Renal cortical epithelial cell (primary cell): Measurements from ENCODE around the gene PLA2R1. TPM values are rescaled to one million over a fixed set of nuclear protein-coding genes. Genes with fewer than 3 reads are reported as not detected.

ENCODE experiments used
- DNase-seq: peaks from one replicate; pipeline ENCODE4 v3.0.0-alpha.2; 2011; ENCODE audit warnings: low read depth
- total RNA-seq: library from RNA; depleted of rRNA; stranded (reverse); fragments of >200 nt; gene quantifications from 2 replicates; pipeline ENCODE4 v1.2.3, GENCODE V29; 2014

PLA2R1 gene
- 10.2 and 17.8 TPM in 2 replicates for total RNA-seq

DNA sequence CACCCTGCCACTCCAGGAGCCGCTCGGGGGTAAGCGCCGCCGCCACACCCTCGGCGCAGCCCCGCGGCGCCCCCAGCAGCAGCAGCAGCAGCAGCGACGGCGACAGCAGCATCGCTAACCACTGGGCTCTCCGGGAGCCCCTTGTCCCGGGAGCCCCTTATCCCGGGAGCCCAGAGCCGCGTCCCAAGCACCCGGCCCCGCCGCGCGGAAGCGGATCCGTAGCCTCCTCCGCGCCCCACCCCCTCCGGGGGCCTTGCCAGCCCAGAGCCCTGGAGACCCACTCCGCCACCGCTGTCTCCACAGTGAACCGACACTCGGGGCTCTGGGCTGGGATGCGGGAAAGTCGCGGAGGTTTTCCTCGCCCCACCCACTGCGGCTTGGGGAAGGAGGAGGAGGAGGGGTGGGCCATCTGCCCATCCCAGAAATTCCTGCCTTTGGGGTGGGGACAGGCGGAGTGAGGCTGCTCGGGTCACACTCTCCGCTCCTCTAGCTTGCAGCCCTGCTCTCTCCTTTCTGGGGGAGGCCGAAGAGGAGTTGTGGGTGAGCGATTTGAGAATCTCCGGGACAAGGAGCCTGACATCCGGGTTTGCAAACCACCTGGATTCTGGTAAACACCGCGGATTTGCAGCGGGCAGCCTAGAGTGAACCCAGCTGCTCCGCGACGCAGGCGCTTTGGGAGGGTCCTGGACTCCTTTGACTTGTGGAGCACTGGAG lies at the start of gene PLA2R1:
TSS of gene PLA2R1 (minus strand) at position 324 of the 714 bp plus-strand sequence. CDS start at position 112, 212 bp downstream.
- peak; percentile 20 for DNase-seq

DNA sequence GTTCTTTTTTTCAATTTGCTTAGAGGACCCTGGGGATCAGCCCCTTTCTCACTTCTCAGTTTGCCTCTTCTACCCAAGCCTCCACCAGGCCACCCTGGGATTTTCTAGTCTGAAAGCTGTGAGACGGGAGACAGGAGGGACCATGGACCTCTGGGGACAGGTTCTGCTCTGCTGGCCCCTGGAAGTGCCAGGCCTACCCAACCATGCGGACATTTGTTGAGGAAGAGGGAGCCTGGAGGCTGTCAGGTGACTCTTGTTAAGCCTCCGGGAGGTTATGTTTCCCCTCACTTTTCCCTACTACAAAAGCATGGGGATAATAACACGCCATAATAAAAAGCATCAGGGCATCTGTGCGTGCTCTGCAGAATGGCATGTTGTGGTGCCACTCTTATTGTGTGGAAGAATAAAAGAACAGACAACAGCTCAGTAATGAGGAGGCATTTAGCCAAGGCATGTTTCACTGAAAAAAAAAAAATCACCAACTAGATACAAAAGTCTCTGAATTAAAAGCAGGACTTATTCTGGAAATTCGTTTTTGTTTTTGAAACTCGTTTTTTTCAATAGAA lies 48.3 kb upstream of the PLA2R1 start:
- no peak for DNase-seq

DNA sequence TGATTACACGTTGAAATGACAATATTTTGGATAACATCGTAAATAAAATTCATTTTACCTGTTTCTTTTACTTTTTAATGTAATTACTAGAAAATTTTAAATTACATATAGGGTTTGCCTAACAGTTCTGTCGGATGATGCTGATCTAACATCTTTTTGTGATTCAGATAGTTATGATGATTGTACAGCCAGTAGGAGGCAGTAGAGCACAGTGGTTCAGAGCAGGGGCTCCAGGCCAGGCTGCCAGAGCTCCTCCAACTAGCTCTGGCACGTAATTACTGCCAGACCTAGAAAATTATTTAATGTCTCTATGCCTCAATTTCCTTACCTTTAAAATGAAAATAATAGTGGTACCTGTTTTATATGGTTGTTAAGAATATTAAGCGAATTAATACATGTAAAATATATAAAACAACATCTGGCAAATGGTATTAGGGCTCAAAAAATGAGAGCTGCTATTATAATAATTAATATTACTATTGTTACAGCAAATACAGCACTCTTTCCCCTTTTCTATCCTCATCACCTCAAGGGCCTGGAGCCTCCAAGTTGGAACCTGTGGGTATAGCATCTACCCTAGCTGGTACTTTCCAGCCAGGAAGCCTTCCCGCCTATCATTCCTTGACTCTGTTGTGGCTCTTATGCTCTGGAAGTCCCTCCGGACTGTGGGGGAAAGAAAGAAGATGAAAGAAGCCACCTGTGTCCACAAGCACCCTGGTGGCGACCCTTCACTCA lies 47.7 kb upstream of the PLA2R1 start:
- DNase-seq = peak; percentile 74

DNA sequence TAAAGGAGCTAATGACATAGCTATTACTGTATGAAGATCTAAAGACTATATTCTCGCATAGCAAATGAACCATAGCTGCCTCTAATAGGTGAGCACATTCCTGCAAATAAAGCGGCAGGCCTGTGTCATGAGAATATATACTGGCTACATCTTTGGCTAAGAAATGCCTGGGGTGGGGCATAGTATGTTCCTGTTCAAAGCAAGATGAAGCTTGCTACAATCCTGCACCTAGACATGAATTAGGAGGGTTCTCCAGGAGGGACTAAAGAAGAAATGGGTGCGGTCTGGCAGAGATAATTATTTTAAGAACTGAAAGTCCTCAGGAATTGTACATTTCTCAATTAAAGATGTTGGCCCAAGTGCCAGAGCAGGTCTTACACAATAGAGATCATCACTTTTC lies 46.8 kb upstream of the PLA2R1 start:
- DNase-seq = no peak

DNA sequence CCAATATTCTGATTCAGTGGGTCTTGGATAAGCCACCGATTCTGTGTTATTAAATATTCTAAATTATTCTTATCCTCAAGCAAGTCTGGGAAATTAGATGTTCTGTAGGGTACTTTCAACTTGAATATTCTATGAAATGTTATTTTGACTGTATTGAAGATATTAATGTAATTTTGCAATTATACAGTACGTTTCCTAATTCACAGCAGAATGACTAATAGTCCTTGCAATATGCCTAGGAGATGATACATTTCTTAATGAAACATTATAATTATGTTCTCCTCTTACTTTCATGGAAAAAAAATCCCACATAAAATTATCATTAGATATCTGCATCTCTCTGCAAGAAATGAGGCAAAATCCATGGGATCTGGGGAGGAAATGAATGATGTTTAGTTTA lies 46.2 kb upstream of the PLA2R1 start:
- no peak for DNase-seq

DNA sequence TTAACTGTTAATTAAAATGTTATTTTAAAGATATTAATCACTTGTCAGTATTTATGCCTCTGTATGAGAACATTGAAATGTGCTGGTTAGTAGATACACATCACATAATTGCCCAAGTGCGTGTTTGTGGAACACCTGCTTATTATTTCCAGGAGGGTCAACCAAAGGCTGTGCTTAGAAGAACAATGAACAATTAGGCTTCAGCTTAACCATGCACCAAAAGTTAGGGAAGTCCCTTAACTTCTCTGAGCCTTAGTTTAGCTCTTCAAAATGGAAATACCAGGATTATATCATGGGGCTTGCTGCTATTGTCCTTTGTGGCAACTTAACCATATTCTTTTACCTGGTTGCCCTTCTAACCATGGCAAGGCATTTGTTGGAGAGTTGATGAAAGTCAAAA lies 43.0 kb upstream of the PLA2R1 start:
- no peak for DNase-seq

DNA sequence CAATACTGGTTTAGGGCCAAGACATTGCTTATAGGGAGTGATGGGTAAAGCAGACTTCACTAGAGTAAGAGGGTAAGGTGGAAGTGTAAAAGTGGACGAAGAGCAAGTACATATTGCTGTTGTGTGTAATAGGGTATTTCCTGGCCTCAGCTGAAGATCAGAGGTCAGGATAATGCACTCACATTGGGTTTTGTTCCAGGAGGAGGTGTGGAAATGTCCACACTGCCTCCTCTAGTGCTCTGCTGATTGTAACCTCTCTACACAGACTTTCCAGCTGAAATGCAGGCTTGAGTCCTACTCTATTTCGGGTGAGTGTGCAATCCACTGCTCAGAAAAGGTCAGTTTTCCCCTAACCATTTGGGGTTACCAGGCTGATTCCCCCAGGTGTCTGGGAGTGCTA lies 41.7 kb upstream of the PLA2R1 start:
- DNase-seq = no peak

DNA sequence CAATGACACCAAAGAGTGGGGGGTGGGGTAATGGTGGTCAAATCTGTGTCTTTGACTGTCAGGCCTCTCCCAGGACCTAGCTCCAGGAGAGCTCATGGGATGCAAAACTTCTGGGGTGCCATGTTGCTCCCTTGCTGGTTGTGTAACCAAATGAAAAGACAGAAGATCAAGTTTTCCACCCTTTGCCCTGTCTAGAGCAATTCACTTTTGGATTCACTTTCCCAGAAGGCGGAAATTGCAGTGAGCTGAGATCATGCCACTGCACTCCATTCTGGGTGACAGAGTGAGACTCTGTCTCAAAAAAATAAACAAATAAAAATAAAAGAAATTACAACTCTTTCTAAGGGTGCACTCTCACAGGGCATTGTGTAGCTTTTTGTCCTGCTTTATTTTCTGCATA lies 34.9 kb upstream of the PLA2R1 start:
- no peak for DNase-seq

DNA sequence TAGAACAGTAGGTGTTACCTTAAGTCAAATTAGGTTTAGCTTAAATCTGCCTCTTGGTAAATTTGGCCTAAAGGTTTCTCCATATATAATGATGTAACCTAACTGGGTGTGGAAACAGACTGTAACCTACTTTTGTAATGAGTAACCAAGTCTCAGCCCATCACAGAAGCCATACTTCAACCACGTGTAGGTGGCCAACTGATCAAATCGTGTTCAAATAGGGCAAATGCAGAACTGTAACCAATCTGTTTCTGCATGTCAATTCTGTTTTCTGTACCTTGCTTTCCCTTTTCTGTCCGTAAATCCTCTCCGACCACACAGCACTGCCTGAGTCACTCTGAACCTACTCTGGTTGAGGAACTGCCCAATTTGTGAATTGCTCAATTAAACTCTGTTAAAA lies 34.0 kb upstream of the PLA2R1 start:
- no peak for DNase-seq

DNA sequence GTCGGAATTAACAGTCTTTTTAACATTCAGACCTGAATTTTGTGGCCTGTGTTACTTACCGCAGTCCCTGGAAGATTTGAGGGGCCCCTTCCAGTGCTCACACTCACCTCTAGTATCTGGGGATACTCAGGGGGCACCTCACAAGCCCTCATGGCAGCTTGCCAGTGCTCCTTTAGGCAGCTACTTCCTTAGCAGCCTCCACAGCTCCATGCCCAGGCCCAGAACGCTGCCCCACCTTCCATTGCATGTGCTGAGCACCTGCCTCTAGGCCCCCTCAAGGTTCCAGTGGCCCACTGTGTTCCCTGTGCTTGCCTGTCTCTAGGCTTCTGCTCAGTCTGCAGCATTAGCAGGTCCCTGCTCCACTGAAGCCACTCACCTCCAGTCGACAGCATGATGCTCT lies 30.0 kb upstream of the PLA2R1 start:
- no peak for DNase-seq

DNA sequence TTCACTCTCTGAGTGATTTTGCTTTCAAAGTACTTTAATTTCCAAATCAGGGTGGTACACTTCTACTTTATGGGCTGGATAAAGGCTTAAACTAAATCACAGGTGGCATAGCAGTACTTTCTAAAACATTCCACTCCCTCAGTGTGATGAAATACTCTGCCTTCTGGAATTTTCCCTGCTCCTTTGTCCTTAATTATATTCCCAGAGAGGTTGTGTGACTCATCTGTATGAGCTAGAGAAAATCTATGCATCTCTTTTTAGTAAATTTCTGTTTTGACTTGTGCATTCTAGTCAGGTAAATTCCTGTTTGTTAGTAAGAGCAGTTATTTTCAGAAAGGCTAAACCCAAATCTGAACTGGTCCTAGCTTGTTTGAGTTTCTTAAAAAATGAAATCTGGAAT lies 29.0 kb upstream of the PLA2R1 start:
- DNase-seq = peak; percentile 89

DNA sequence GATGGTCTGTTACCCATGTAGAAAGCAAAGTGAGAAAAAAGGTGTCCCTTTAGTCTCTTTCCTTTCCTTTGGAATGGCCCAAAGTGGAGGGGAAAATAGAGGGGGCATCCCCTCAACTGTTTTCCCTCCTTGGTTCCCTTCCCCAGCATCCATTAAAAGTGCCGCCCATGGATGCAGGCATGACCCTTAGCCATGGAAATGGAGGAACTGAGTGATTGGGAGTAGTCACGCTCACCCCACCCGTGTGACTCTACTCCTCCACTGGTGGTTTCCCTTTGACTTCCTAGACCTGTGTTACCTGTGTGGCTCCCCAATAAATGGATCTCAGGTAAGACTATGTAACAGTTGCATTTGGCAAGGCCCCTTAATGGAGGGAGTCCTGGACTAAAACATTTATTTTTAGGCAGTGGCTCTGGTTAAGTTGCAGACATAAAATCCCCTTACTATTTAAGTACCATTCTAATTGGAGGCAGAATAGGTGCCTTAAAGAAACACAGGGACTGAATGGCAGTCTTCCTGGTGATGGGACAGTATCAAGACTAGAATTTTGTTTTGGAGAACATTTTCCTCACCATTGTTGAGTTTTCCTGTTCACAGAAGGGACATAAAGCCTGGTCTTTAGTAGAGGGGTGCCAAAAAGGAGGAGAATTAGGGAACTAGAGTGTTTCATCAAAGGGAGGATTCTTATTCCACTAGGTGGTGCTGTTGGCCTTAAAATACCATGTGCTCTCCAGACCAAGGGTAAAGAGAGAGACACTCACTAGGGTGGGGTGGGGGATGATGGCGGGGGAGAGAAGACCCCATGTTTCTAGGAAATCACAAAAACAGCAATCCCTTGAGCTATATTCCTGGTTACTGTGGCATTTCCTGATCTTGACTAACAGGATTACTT lies 25.7 kb upstream of the PLA2R1 start:
- DNase-seq = no peak

DNA sequence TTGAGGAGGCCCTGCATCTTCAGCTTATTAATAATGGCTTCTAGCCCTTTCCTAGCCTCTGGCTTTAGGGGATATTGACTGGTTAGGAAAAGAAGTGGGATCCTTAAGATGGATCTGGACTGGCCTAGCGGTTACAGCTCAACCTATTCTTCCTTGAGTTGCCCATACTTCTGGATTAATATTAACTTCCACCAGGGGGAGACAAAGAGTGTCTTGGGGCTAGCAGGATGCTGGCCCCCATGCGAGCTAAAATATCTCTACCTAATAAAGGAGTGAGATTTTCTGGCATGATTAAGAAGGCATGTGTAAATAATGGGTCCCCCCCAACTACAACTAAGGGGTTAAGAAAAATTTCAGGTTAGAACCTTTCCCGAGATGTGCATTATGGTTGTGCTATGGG lies 23.2 kb upstream of the PLA2R1 start:
- no peak for DNase-seq

DNA sequence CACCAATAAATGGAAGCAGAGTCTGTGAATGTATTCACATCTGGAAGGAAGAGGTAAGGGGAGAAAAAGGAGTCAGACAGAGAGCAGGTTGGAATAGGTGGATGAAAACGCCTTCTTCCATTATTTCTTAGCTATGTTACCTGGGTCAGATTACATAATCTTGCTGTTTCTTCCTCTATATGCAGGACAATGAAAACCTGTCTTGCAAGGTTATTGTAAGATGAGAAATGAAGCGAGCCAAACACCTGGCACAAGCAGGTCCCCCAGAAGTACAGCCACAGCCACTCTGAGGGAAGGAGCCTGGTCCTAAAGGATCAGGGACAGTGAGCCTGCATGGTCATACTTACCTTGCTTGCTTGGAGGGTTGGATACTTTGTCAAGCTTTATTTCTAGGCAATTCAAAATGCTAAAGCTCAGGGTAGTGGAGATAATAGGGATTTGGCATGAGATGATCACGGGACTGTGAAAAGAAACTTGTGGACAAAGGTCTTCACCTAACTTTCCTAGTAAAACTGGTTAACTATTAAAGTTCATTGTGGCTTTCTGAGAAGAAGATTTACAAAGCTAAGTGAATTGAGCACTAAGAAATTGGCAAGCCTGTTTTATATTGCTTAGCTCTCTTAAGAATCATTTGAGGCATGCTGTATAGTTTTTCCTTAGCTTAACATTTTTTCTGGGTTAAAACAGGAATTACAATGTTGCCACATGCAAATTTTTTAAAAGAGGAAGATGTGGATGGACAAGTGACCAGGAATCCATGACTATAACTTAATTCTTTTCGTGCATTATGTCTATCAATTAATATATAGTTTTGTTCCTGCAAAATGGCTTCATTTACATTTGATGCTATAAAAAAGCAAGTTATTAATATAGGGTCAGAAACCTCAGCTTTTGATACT lies 15.7 kb upstream of the PLA2R1 start:
- peak; percentile 57 for DNase-seq

DNA sequence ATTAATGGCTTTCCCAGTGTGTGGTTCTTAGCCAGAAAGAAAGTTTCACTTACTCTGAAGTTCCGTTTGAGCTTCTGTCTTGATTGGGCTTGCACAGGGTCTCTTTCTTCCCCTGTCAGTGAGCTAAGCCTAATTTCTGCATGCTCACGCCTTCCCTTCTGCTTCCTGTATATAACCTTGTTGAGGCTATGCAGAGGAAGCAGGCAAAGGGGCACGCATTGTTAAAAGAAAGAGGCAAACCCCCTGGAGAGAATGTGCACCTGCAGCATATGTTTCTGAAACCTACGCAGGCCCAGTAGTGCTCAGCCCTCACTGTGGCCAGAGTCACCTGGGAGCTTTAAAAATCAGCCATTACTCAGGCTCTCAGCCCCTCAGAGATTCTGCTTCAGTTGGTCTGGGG lies 14.5 kb upstream of the PLA2R1 start:
- no peak for DNase-seq

DNA sequence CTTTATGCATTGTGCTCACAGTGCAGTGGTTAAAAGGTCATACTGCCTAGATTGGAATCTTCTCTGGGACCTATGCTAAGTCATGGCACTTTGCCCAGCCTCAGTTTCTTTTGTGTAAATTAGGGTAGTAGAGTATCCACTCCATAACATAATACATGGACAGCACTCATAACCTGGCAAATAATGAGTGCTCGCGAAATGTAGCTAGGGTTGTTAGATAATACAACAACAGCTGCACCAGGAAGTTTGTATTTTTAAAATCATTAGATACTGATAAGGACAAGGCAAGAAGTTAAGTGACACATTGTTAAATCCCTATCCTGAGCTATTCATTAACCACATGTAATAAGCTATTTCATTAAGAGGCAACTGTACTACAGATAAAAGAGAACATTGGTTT lies 13.8 kb upstream of the PLA2R1 start:
- DNase-seq = peak; percentile 49

DNA sequence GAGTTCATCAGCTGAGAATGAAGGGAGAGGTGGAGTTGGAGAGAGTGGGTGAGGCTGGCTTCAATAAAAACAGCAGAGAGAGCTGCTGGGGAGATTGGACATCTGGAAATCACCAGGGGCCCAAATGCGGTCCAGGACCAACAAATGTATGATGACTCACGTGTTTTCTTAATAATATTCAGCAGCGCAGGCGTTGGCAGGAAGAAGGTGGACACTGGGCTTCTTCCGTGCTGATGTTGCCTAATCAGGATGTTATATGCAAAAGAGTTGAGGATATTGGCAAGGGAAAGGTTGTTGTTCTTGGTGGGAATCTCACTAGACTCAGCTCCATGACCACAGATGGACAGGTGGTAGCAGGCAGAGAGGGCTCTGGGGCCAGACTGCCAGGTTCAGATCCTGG lies 12.8 kb upstream of the PLA2R1 start:
- no peak for DNase-seq

DNA sequence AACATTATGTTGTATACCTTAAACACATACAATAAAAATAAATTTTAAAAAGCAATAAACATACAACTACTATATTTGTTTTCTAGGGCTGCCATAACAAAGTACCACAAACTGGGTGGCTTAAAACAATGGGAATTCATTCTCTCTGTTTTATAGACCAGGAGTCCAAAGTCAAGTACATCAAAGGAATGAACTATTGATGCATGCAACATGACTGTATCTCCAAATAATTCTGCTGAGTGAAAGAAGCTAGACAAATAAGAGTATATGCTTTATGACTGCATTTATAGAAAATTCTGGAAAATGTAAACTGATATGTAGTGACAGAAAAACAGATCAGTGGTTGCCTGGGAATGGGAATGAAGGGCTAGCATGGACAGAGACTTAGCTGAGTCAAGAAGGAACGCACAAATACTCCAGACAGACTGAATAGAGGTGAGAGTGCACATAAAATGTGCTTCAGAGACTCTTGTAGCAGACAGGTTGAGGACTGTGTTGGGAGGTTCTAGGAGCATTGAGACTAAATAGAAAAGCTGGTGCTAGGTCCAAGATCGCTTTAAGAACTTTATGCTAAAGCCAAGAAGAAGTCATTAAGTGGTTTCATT lies 11.0 kb upstream of the PLA2R1 start:
- no peak for DNase-seq

DNA sequence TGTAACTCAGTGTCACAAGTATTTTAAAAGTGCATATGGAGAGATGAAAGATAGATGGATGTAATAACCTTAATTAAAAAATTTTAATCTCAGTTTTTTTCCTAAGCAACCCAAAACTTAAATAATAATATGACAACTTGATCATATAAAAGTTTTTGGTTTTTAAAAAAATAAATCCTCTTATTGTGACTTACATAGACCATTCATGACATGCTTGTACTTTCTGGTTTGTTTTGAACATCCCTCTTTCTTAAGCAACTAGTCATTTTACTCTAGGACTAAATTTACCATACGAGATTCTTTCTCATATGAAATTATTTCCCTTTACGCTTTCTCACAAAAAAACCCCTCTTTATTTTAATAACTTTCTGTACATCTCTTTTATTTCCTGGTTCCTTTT lies 6.5 kb upstream of the PLA2R1 start:
- no peak for DNase-seq

DNA sequence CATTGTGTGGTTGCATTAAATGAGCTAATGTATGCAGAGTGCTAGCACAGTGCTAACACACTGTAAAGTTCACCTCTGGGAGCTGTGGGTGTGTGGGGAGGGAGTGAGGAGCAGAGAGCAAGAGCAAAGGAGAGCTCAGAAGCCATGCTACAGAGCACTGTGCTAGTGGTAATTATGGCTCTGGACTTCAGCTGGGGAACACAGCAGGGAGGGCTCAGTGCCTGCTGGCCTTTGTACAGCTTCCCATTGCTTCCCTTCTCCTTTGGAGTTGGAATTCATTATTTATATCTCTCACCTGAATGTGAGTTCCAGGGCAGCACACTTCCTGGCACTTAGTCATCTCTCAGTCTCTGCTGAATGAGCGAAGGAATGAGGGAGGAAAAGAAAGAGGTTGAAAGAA lies 2.5 kb upstream of the PLA2R1 start:
- no peak for DNase-seq
